Activated CD4-positive, alpha-beta T cell treated with anti-CD3 and anti-CD28 coated beads for 36 hours (primary cell): ENCODE results near the gene KAZN. TPM values are rescaled to one million over a fixed set of nuclear protein-coding genes. Genes with fewer than 3 reads are reported as not detected.

Source experiments
- ATAC-seq: fragments of 200-7000 bp; cut with Tn5 transposase; one replicate; pipeline ENCODE4 v1.10.0; 2021; ENCODE audit warnings: mild to moderate bottlenecking, moderate library complexity
- CTCF ChIA-PET: fragments of 350-600 bp; sonication (Branson Sonifier 250); formaldehyde crosslinking; loops from one replicate; lab custom pipeline; 2021; ENCODE audit warnings: antibody characterized with exemption; lab: Charles Lee
- POLR2A ChIA-PET: fragments of 350-600 bp; sonication (Branson Sonifier 250); formaldehyde crosslinking; loops from one replicate; lab custom pipeline; 2021; ENCODE audit warnings: antibody characterized with exemption, inconsistent platforms; lab: Charles Lee
- DNase-seq: peaks from one replicate; pipeline ENCODE4 v3.0.0-alpha.2; 2020
- H3K27ac Mint-ChIP-seq: one replicate; pipeline ENCODE4 v1.8.0; 2021; ENCODE audit warnings: mixed read lengths
- H3K27me3 Mint-ChIP-seq: one replicate; pipeline ENCODE4 v1.8.0; 2021; ENCODE audit warnings: mixed read lengths
- H3K36me3 Mint-ChIP-seq: one replicate; pipeline ENCODE4 v1.8.0; 2021; ENCODE audit warnings: low read depth, mixed read lengths
- H3K4me1 Mint-ChIP-seq: one replicate; pipeline ENCODE4 v1.8.0; 2021; ENCODE audit warnings: mixed read lengths
- H3K4me3 Mint-ChIP-seq: one replicate; pipeline ENCODE4 v1.8.0; 2021; ENCODE audit warnings: mild to moderate bottlenecking, moderate library complexity, mixed read lengths
- H3K9me3 Mint-ChIP-seq: one replicate; pipeline ENCODE4 v1.8.0; 2021; ENCODE audit warnings: low read depth, mixed read lengths
- intact Hi-C, 2 experiments: fragments of 100-400 bp; cut with DNase I in 1 of 2; cut with micrococcal nuclease in 1 of 2; formaldehyde crosslinking; loops; one replicate each; pipeline versions ENCODE4 v1.14.2 to v1.15.1; 2022 to 2024; cut with DNase I, micrococcal nuclease
- total RNA-seq, 2 experiments: library from RNA; stranded (reverse); gene quantifications; one replicate each; pipeline ENCODE4 v1.2.3, GENCODE V29; 2021

The KAZN gene
- total RNA-seq, 2 experiments from 2014 or later, result 0.89 to 0.90 TPM

- no peak for ATAC-seq
- no peak overlapping the region for H3K27ac Mint-ChIP-seq
- no peaks in the 10 kb centered on the region for H3K27me3 Mint-ChIP-seq
- CTCF ChIA-PET, result interaction anchor here (0.6 kb wide), 1 partner anchor 365 kb away, joined by 3 read pairs; no protein-coding TSS in a partner anchor
- POLR2A ChIA-PET, result no interaction called here
- DNase-seq, result no peak
- peaks cover 5% of the 10 kb centered on the region for H3K9me3 Mint-ChIP-seq
- H3K4me3 Mint-ChIP-seq, result no peak overlapping the region
- H3K4me1 Mint-ChIP-seq, result no peaks in the 10 kb centered on the region
- intact Hi-C loops, result loop anchor here in 1 of 2 experiments (2.0 kb wide), 1 partner anchor 37 kb away; no protein-coding TSS in a partner anchor
- H3K36me3 Mint-ChIP-seq, result no peaks in the 10 kb centered on the region
Observed at GRCh38 chr1:15063783-15064182, 465.3 kb downstream of the KAZN start.

GRCh38 chr1:15064217-15064929 is 465.9 kb downstream of the KAZN start:
- no peak for DNase-seq
- ChIA-PET CTCF (interaction anchor here (0.6 kb wide), 1 partner anchor 366 kb away, joined by 3 read pairs; no protein-coding TSS in a partner anchor), POLR2A (no interaction called here)
- Mint-ChIP-seq H3K27ac (no peak overlapping the region), H3K27me3 (no peaks in the 10 kb centered on the region), H3K4me3 (no peak overlapping the region), H3K36me3 (no peaks in the 10 kb centered on the region), H3K9me3 (peaks cover 5% of the 10 kb centered on the region), H3K4me1 (no peaks in the 10 kb centered on the region)
- ATAC-seq, result no peak
- intact Hi-C loops, result no loop called here

GRCh38 chr1:15065291-15065690 is 466.8 kb downstream of the KAZN start:
- Mint-ChIP-seq H3K9me3 (peaks cover 5% of the 10 kb centered on the region), H3K27me3 (no peaks in the 10 kb centered on the region), H3K27ac (no peak overlapping the region), H3K4me3 (no peak overlapping the region), H3K4me1 (no peaks in the 10 kb centered on the region), H3K36me3 (no peaks in the 10 kb centered on the region)
- ATAC-seq (no peak), DNase-seq (no peak)
- intact Hi-C loops, result no loop called here
- POLR2A ChIA-PET, result no interaction called here
- CTCF ChIA-PET, result interaction anchor here (0.7 kb wide), 1 partner anchor 38 kb away, joined by 3 read pairs; no protein-coding TSS in a partner anchor

GRCh38 chr1:15065736-15066135 is 467.3 kb downstream of the KAZN start:
- no peak for DNase-seq
- intact Hi-C loops, result no loop called here
- H3K4me3 Mint-ChIP-seq, result no peak overlapping the region
- no peak overlapping the region for H3K27ac Mint-ChIP-seq
- CTCF ChIA-PET, result interaction anchor here (0.7 kb wide), 1 partner anchor 38 kb away, joined by 3 read pairs; no protein-coding TSS in a partner anchor
- no peaks in the 10 kb centered on the region for H3K27me3 Mint-ChIP-seq
- no peak for ATAC-seq
- H3K4me1 Mint-ChIP-seq, result no peaks in the 10 kb centered on the region
- H3K9me3 Mint-ChIP-seq, result peaks cover 5% of the 10 kb centered on the region
- POLR2A ChIA-PET, result no interaction called here
- H3K36me3 Mint-ChIP-seq, result no peaks in the 10 kb centered on the region

- CTCF ChIA-PET, result interaction anchor here (0.6 to 1.4 kb wide), 3 partner anchors 9 to 37 kb away, joined by 3 to 5 read pairs (median 5); no protein-coding TSS in a partner anchor
- Mint-ChIP-seq H3K27ac (no peak overlapping the region), H3K36me3 (no peaks in the 10 kb centered on the region), H3K4me3 (no peak overlapping the region), H3K27me3 (no peaks in the 10 kb centered on the region), H3K9me3 (peaks cover 5% of the 10 kb centered on the region), H3K4me1 (no peaks in the 10 kb centered on the region)
- POLR2A ChIA-PET, result no interaction called here
- DNase-seq (no peak), ATAC-seq (no peak)
- intact Hi-C loops, result no loop called here
Observed at GRCh38 chr1:15066191-15066590, 467.7 kb downstream of the KAZN start.

GRCh38 chr1:15067148-15067547 is 468.7 kb downstream of the KAZN start:
- DNase-seq (no peak), ATAC-seq (no peak)
- POLR2A ChIA-PET, result no interaction called here
- Mint-ChIP-seq H3K4me1 (no peaks in the 10 kb centered on the region), H3K27ac (no peak overlapping the region), H3K36me3 (no peaks in the 10 kb centered on the region), H3K9me3 (peaks cover 4% of the 10 kb centered on the region), H3K4me3 (no peak overlapping the region), H3K27me3 (no peaks in the 10 kb centered on the region)
- CTCF ChIA-PET, result interaction anchor here (1.4 kb wide), 1 partner anchor 8 kb away, joined by 5 read pairs; no protein-coding TSS in a partner anchor
- intact Hi-C loops, result no loop called here

- intact Hi-C loops, result no loop called here
- Mint-ChIP-seq H3K9me3 (no peaks in the 10 kb centered on the region), H3K27ac (no peak overlapping the region), H3K36me3 (no peaks in the 10 kb centered on the region), H3K4me3 (no peak overlapping the region), H3K27me3 (no peaks in the 10 kb centered on the region), H3K4me1 (no peaks in the 10 kb centered on the region)
- ATAC-seq (no peak), DNase-seq (no peak)
- ChIA-PET CTCF (no interaction called here), POLR2A (interaction anchor here (0.7 kb wide), 1 partner anchor 1453 kb away, joined by 3 read pairs; no protein-coding TSS in a partner anchor)
Observed at GRCh38 chr1:15068152-15068551, 469.7 kb downstream of the KAZN start.

- H3K27ac Mint-ChIP-seq, result no peak overlapping the region
- intact Hi-C loops, result no loop called here
- DNase-seq, result no peak
- ChIA-PET POLR2A (no interaction called here), CTCF (interaction anchor here (1.4 kb wide), 1 partner anchor 15 kb away, joined by 3 read pairs; no protein-coding TSS in a partner anchor)
- H3K9me3 Mint-ChIP-seq, result no peaks in the 10 kb centered on the region
- H3K27me3 Mint-ChIP-seq, result no peaks in the 10 kb centered on the region
- no peak for ATAC-seq
- no peaks in the 10 kb centered on the region for H3K4me1 Mint-ChIP-seq
- H3K36me3 Mint-ChIP-seq, result no peaks in the 10 kb centered on the region
- H3K4me3 Mint-ChIP-seq, result no peak overlapping the region
Observed at GRCh38 chr1:15068997-15069396, 470.5 kb downstream of the KAZN start.

GRCh38 chr1:15070145-15070748 is 471.8 kb downstream of the KAZN start:
- ChIA-PET POLR2A (no interaction called here), CTCF (interaction anchor here (0.8 to 1.4 kb wide), 2 partner anchors 13 to 380 kb away, joined by 3 read pairs; no protein-coding TSS in a partner anchor)
- DNase-seq, result no peak
- Mint-ChIP-seq H3K9me3 (no peaks in the 10 kb centered on the region), H3K4me3 (no peak overlapping the region), H3K36me3 (no peaks in the 10 kb centered on the region), H3K4me1 (no peaks in the 10 kb centered on the region), H3K27me3 (no peaks in the 10 kb centered on the region), H3K27ac (no peak overlapping the region)
- intact Hi-C loops, result no loop called here
- ATAC-seq, result no peak

GRCh38 chr1:15071936-15072335 is 473.5 kb downstream of the KAZN start:
- no peak for ATAC-seq
- intact Hi-C loops, result no loop called here
- DNase-seq, result no peak
- no peaks in the 10 kb centered on the region for H3K27me3 Mint-ChIP-seq
- POLR2A ChIA-PET, result no interaction called here
- H3K9me3 Mint-ChIP-seq, result no peaks in the 10 kb centered on the region
- CTCF ChIA-PET, result no interaction called here
- no peak overlapping the region for H3K27ac Mint-ChIP-seq
- no peaks in the 10 kb centered on the region for H3K4me1 Mint-ChIP-seq
- no peak overlapping the region for H3K4me3 Mint-ChIP-seq
- no peaks in the 10 kb centered on the region for H3K36me3 Mint-ChIP-seq

- POLR2A ChIA-PET, result no interaction called here
- H3K9me3 Mint-ChIP-seq, result no peaks in the 10 kb centered on the region
- ATAC-seq (no peak), DNase-seq (no peak)
- no peaks in the 10 kb centered on the region for H3K36me3 Mint-ChIP-seq
- intact Hi-C loops, result no loop called here
- H3K4me1 Mint-ChIP-seq, result no peaks in the 10 kb centered on the region
- H3K27ac Mint-ChIP-seq, result no peak overlapping the region
- CTCF ChIA-PET, result no interaction called here
- no peaks in the 10 kb centered on the region for H3K27me3 Mint-ChIP-seq
- no peak overlapping the region for H3K4me3 Mint-ChIP-seq
Observed at GRCh38 chr1:15073799-15074308, 475.4 kb downstream of the KAZN start.
